NOMO-1 treated with DMSO at 0.1 percent for 48 hours (cell line): ENCODE data around the gene ZFAND3.
A peak's percentile ranks its signal among the peaks of the same experiment; 100 is the strongest.
"Not testable (repeated sequence)": the region's sequence is repeated elsewhere in the genome, so short reads cannot be mapped to it uniquely, and the experiment has no call there.

ENCODE experiments used
- DNase-seq: peaks from one replicate; lab custom pipeline; 2025; ENCODE audit not compliant: unreplicated experiment; lab: John Stamatoyannopoulos, UW

Gene ZFAND3

GRCh38 chr6:38034274-38034914 lies 214.9 kb downstream of the ZFAND3 start:
- DNase-seq, result peak; percentile 20

GRCh38 chr6:38035478-38035877 lies 216.0 kb downstream of the ZFAND3 start:
- no peak for DNase-seq

- no peak for DNase-seq
These were observed 220.0 kb downstream of the ZFAND3 start for GRCh38 chr6:38039502-38039901.

GRCh38 chr6:38040254-38040653 lies 220.7 kb downstream of the ZFAND3 start:
- DNase-seq, result no peak

- no peak for DNase-seq
These were observed 223.8 kb downstream of the ZFAND3 start for GRCh38 chr6:38043259-38043753.

- DNase-seq, result no peak
These were observed 226.3 kb downstream of the ZFAND3 start for GRCh38 chr6:38045701-38046305.

GRCh38 chr6:38047562-38047961 lies 228.0 kb downstream of the ZFAND3 start:
- no peak for DNase-seq

GRCh38 chr6:38049861-38050397 lies 230.4 kb downstream of the ZFAND3 start:
- DNase-seq, result not testable (repeated sequence)

- no peak for DNase-seq
These were observed 232.4 kb downstream of the ZFAND3 start for GRCh38 chr6:38051819-38052434.

- no peak for DNase-seq
These were observed 235.1 kb downstream of the ZFAND3 start for GRCh38 chr6:38054527-38055202.

- no peak for DNase-seq
These were observed 235.7 kb downstream of the ZFAND3 start for GRCh38 chr6:38055203-38055589.

GRCh38 chr6:38056361-38056760 lies 236.8 kb downstream of the ZFAND3 start:
- no peak for DNase-seq

GRCh38 chr6:38057994-38058393 lies 238.5 kb downstream of the ZFAND3 start:
- no peak for DNase-seq

- DNase-seq, result no peak
These were observed 242.5 kb downstream of the ZFAND3 start for GRCh38 chr6:38062066-38062465.

GRCh38 chr6:38063973-38064372 lies 244.4 kb downstream of the ZFAND3 start:
- no peak for DNase-seq

- no peak for DNase-seq
These were observed 244.9 kb downstream of the ZFAND3 start for GRCh38 chr6:38064431-38064830.

- DNase-seq, result no peak
These were observed 246.3 kb downstream of the ZFAND3 start for GRCh38 chr6:38065734-38066305.

GRCh38 chr6:38067263-38067980 lies 247.9 kb downstream of the ZFAND3 start:
- DNase-seq, result no peak

- DNase-seq, result no peak
These were observed 249.5 kb downstream of the ZFAND3 start for GRCh38 chr6:38068854-38069590.

GRCh38 chr6:38077488-38078030 lies 258.0 kb downstream of the ZFAND3 start:
- no peak for DNase-seq
